Prostate gland (tissue), 2 donors: ENCODE data around the gene LY6G5C.

ENCODE experiments used
- POLR2A ChIP-seq: fragments of 450-650 bp; IDR thresholded peaks from one replicate; pipeline ENCODE4 v1.6.1; 2016; ENCODE audit warnings: antibody characterized with exemption, mild to moderate bottlenecking
- TF ChIP-seq, protein P1 (sequence below), 4 experiments: fragments of 200-600 bp in 2 of 4; fragments of 450-650 bp in 2 of 4; sonication (generic) in 2 of 4; IDR thresholded peaks; 1 replicate in 3 of 4; 2 replicates in 1 of 4; pipeline ENCODE4 v1.5.1; 2016 to 2019; ENCODE audit warnings: antibody characterized with exemption in 4 of 4, mild to moderate bottlenecking in 2 of 4, moderate library complexity in 2 of 4

- TF ChIP-seq POLR2A: no peak
- TF ChIP-seq, protein P1, sequence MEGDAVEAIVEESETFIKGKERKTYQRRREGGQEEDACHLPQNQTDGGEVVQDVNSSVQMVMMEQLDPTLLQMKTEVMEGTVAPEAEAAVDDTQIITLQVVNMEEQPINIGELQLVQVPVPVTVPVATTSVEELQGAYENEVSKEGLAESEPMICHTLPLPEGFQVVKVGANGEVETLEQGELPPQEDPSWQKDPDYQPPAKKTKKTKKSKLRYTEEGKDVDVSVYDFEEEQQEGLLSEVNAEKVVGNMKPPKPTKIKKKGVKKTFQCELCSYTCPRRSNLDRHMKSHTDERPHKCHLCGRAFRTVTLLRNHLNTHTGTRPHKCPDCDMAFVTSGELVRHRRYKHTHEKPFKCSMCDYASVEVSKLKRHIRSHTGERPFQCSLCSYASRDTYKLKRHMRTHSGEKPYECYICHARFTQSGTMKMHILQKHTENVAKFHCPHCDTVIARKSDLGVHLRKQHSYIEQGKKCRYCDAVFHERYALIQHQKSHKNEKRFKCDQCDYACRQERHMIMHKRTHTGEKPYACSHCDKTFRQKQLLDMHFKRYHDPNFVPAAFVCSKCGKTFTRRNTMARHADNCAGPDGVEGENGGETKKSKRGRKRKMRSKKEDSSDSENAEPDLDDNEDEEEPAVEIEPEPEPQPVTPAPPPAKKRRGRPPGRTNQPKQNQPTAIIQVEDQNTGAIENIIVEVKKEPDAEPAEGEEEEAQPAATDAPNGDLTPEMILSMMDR (IDR thresholded peaks at IDR 0.05): no peak
Observed at GRCh38 chr6:31692886-31693285, 12.0 kb upstream of the LY6G5C start.
